ENCODE results near the gene BNIPL.

- TF ChIP-seq, protein P1, sequence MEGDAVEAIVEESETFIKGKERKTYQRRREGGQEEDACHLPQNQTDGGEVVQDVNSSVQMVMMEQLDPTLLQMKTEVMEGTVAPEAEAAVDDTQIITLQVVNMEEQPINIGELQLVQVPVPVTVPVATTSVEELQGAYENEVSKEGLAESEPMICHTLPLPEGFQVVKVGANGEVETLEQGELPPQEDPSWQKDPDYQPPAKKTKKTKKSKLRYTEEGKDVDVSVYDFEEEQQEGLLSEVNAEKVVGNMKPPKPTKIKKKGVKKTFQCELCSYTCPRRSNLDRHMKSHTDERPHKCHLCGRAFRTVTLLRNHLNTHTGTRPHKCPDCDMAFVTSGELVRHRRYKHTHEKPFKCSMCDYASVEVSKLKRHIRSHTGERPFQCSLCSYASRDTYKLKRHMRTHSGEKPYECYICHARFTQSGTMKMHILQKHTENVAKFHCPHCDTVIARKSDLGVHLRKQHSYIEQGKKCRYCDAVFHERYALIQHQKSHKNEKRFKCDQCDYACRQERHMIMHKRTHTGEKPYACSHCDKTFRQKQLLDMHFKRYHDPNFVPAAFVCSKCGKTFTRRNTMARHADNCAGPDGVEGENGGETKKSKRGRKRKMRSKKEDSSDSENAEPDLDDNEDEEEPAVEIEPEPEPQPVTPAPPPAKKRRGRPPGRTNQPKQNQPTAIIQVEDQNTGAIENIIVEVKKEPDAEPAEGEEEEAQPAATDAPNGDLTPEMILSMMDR (IDR thresholded peaks at IDR 0.05 in 4 of 5, conservative IDR thresholded peaks at IDR 0.05 in 1 of 5), result no peak
- no peak for TF ChIP-seq POLR2A (IDR thresholded peaks at IDR 0.05)
Measured at GRCh38 chr1:151061704-151062103, 25.3 kb downstream of the BNIPL start.
